ENCODE results near the gene TMEM97.
"Not testable (repeated sequence)": the region's sequence is repeated elsewhere in the genome, so short reads cannot be mapped to it uniquely, and the experiment has no call there.

The TMEM97 gene

DNA sequence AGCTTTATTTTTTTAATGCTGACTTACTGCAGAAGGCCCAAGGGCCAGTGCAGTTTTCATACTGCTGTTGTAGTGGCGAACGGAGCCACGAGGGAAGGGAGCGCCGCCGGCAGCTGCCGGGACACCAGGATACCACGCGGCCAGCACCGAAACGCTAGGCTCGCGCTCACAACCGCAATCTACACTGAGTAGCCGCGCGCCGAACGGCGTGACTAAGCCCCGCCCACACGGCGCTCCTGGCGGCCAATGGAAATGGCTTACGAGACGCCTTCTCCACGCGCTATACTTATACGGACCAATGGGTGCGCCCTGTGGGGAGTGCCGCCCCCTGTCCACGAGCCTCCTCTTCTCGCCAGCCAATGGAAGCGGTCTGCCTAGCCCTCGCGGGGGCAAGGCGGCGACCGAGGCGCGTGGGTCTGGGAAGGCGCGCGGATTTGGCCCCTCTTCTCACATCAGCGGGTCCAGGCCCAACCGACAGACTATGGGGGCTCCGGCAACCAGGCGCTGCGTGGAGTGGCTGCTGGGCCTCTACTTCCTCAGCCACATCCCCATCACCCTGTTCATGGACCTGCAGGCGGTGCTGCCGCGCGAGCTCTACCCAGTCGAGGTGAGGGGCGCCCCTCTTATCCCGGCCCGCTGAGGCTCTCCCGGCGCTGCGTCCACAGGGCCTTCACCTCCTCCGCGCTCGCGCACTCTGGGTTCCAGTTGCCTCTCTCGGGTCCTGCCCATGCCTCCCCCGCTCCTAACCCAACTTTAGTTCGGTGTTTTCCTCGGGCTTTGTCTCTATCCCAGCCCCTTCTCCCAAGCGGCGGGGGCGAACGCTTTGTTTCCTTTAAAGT lies at the start of gene TMEM97:
Gene TMEM97 (plus strand): TSS at position 442 of the 839 bp plus-strand sequence. CDS start 40 bp downstream, at position 482.
- peak; percentile 96 to 98 for DNase-seq

DNA sequence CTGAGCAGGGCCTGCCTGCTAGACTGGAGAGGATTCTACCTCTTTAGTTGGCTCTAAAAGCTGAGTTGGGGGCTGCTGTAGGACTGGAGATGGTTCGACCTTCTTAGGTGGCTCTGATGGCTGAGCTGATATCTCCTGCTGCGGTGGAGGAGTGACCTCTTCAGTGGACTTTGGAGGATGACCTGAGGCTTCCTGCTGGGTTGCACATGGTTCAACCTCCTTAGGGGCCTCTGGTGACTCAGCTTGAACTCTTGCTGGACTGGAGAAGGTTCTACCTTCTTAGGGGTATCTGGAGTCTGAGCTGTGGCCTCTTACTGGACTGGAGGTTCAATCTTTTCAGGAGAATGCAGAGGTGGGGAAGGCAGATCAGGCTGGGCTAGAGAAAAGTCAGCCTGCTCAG lies 48.9 kb upstream of the TMEM97 start:
- DNase-seq: no peak

- no peak for DNase-seq
These were observed 48.1 kb upstream of the TMEM97 start for GRCh38 chr17:28270926-28271325.

DNA sequence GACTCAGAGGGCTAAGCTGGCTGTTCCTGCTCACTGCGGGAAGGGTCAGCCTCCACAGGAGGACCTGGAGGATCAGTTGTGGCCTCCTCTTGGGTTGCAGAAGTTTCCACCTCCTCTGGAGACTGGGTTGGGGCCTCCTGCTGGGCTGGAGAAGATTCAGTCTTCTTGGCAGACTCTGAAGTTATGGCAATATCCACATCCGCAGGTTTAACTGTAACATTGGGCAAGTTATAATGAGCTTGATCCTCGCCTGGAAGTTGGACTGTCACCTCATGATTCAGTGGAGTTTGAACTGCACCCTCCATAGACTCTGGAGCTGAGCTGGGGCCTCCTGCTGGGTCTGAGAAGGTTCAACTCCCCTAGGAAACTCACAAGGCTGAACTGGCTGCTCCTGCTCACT lies 47.6 kb upstream of the TMEM97 start:
- DNase-seq: no peak

- no peak for DNase-seq
These were observed 46.8 kb upstream of the TMEM97 start for GRCh38 chr17:28272166-28272565.

DNA sequence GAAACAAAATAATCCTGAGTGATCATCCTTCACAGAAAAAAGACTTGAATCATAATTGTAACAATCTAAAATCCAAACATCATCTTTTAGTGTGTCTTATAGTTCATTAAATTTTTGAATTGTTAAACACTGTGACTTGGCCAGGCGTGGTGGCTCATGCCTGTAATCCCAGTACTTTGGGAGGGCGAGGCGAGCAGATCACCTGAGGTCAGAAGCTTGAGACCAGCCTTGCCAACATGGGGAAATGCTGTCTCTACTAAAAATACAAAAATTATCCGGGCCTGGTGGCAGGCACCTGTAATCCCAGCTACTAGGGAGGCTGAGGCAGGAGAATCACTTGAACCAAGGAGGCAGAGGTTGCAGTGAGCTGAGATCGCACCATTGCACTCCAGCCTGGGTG lies 45.7 kb upstream of the TMEM97 start:
- not testable (repeated sequence) for DNase-seq

GRCh38 chr17:28274591-28275265 lies 44.3 kb upstream of the TMEM97 start:
- DNase-seq: no peak

- DNase-seq: no peak
These were observed 43.0 kb upstream of the TMEM97 start for GRCh38 chr17:28276011-28276410.

DNA sequence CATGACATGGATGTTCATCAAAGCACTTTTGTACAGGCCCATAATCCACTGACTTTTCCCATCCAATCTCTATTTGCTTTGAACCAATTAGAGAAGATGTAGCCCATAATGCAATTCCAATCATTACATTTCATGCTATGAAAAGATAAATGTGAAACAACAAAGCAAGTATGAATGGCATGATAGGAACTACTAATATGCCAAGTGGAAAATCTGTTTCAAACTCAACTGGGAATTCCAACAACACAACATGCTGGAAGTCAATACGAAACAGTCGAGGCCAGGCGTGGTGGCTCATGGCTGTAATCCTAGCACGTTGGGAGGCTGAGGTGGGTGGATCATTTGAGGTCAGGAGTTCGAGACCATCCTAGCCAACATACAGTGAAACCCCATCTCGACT lies 39.6 kb upstream of the TMEM97 start:
- DNase-seq: no peak

- no peak for DNase-seq
These were observed 38.2 kb upstream of the TMEM97 start for GRCh38 chr17:28280826-28281225.

GRCh38 chr17:28282596-28282995 lies 36.4 kb upstream of the TMEM97 start:
- peak; percentile 13 to 45 for DNase-seq

DNA sequence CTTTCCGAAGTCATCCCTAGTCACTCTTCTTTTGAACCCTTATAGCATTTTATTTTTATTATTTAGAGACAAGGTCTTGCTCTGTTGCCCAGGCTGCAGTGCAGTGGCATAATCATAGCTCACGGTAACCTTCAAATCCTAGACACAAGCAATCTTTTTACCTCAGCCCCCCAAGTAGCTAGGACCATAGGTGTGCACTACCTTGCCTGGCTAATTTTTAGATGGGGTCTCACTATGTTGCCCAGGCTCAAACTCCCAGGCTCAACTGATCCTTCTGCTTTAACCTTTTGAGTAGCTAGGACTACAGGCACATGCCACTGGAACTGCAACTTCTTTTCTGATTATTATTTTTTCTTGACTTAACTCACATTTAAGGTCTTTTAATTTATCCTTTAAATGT lies 33.0 kb upstream of the TMEM97 start:
- no peak for DNase-seq

- no peak for DNase-seq
These were observed 28.3 kb upstream of the TMEM97 start for GRCh38 chr17:28290703-28291102.

- DNase-seq: no peak
These were observed 27.1 kb upstream of the TMEM97 start for GRCh38 chr17:28291780-28292330.

GRCh38 chr17:28292878-28293277 lies 26.1 kb upstream of the TMEM97 start:
- DNase-seq: not testable (repeated sequence)

- DNase-seq: no peak
These were observed 25.0 kb upstream of the TMEM97 start for GRCh38 chr17:28293994-28294393.

GRCh38 chr17:28295677-28296578 lies 23.1 kb upstream of the TMEM97 start:
- no peak for DNase-seq

DNA sequence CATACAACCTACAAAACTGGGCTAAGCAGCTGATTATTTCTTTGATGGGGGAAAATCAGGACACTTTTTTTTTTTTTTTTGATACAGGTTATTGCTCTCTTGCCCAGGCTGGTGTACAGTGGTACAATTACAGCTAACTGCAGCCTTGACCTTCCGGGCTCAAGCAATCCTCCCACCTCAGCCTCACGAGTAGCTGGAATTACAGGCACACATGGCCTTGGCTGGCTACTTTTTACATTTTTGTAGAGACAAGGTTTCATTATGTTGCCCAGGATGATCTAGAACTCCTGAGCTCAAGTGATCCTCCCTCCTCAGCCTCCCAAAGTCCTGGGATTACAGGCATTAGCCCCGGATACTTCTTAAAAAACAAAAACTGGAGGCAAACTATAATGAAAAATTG lies 20.6 kb upstream of the TMEM97 start:
- no peak for DNase-seq

GRCh38 chr17:28306954-28307401 lies 12.0 kb upstream of the TMEM97 start:
- no peak for DNase-seq

DNA sequence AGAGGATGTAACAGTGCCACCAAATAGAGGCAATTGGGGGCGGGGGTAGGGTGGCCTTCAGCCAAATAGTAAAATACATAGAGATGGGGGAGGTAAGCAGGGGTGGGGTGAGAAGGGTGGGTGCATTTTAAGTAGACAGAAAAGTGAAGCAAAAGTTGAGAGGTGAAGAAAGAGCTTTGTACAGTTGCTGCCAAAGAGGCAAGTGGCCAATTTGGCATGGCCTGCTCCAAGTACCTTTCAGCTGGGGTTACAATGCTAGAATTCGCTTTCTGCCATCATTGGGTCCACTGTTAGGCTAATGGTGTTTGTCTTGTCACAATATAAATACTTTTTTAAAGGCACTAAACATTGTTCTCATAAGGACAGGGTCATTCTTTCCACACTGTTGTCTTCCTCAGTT lies 5.2 kb upstream of the TMEM97 start:
- DNase-seq: no peak

- no peak for DNase-seq
These were observed 2.9 kb upstream of the TMEM97 start for GRCh38 chr17:28315846-28316705.
